ENCODE data around the gene PLD4. TPM values are rescaled to one million over a fixed set of nuclear protein-coding genes. Genes with fewer than 3 reads are reported as not detected.
"Not testable (repeated sequence)": the region's sequence is repeated elsewhere in the genome, so short reads cannot be mapped to it uniquely, and the experiment has no call there.

Gene PLD4
- polyA plus RNA-seq, 3 donors, result 12.2 to 15.5 (median 15.1) TPM

DNA sequence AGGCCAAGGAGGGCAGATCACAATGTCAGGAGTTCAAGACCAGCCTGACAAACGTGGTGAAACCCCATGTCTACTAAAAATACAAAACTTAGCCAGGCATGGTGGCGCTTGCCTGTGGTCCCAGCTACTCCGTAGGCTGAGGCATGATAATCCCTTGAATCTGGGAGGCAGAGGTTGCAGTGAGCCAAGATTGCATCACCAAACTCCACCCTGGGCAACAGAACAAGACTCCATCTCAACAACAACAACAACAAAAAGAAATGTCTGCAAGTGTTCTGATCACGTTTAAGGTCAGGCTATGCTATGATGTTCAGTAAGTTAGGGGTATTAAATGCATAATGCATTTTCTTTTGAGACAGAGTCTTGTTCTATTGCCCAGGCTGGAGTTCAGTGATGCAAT is 6.7 kb upstream of the PLD4 start:
- 89% methylated on average over 3 of the region's 4 CpGs for WGBS (ENCODE audit: insufficient coverage)
- TF ChIP-seq CTCF (IDR thresholded peaks at IDR 0.05), result no peak

GRCh38 chr14:104919152-104919992 is 5.3 kb upstream of the PLD4 start:
- H3K79me2 ChIP-seq (ENCODE audit: insufficient read depth, low read length); H3K4me3 Mint-ChIP-seq; H3K27me3 ChIP-seq (ENCODE audit: control insufficient read depth in 2 of 2, insufficient read depth in 2 of 2, low read length in 2 of 2); DNase-seq; H3K9ac ChIP-seq (ENCODE audit: insufficient read depth, low read length, poor library complexity, severe bottlenecking); intact Hi-C loops (cut with micrococcal nuclease); H3K4me3 ChIP-seq (replicated peaks in 1 of 3; ENCODE audit: low read depth in 2 of 3, low read length in 3 of 3); H3K36me3 ChIP-seq (replicated peaks in 1 of 2; ENCODE audit: control insufficient read depth in 1 of 2, insufficient read depth in 2 of 2, low read length in 2 of 2); H4K20me1 ChIP-seq (ENCODE audit: insufficient read depth, low read length); H2AFZ ChIP-seq (ENCODE audit: insufficient read depth, low read depth, low read length, poor library complexity, severe bottlenecking); H3K27ac Mint-ChIP-seq; H3K4me1 ChIP-seq (ENCODE audit: control insufficient read depth in 1 of 2, insufficient read depth in 2 of 2, low read length in 2 of 2); H3K4me2 ChIP-seq (replicated peaks; ENCODE audit: extremely low read depth, low read length, poor library complexity, severe bottlenecking); H3K27ac ChIP-seq (ENCODE audit: low read depth in 1 of 2, low read length in 2 of 2); H3K9me3 Mint-ChIP-seq; H3K9me3 ChIP-seq (replicated peaks in 1 of 2; ENCODE audit: control insufficient read depth in 1 of 2, insufficient read depth in 1 of 2, low read length in 2 of 2); H3K36me3 Mint-ChIP-seq; H3K4me1 Mint-ChIP-seq: not testable (repeated sequence)
- peaks cover 7 to 16% (median 8%) of the 10 kb centered on the region in 3 donors for H3K27me3 Mint-ChIP-seq (ENCODE audit: low read depth in 3 of 3)
- WGBS (ENCODE audit: insufficient coverage), result 100% methylated on average over 2 of the region's 12 CpGs

More for the DNA sequence above, 6.7 kb upstream of the PLD4 start:
- no peaks in the 10 kb centered on the region for H3K4me1 Mint-ChIP-seq
- Histone ChIP-seq H3K4me2 (replicated peaks; ENCODE audit: extremely low read depth, low read length, poor library complexity, severe bottlenecking) (no peak overlapping the region), H3K27ac (ENCODE audit: low read depth in 1 of 2, low read length in 2 of 2) (no peak overlapping the region), H3K9me3 (replicated peaks in 1 of 2; ENCODE audit: control insufficient read depth in 1 of 2, insufficient read depth in 1 of 2, low read length in 2 of 2) (peaks cover 0 to under 1% of the 10 kb centered on the region in 2 donors), H3K9ac (ENCODE audit: insufficient read depth, low read length, poor library complexity, severe bottlenecking) (no peak overlapping the region), H3K79me2 (ENCODE audit: insufficient read depth, low read length) (no peaks in the 10 kb centered on the region), H3K27me3 (ENCODE audit: control insufficient read depth in 2 of 2, insufficient read depth in 2 of 2, low read length in 2 of 2) (peaks cover 0 to 4% of the 10 kb centered on the region in 2 donors), H3K4me1 (ENCODE audit: control insufficient read depth in 1 of 2, insufficient read depth in 2 of 2, low read length in 2 of 2) (no peaks in the 10 kb centered on the region), H3K36me3 (replicated peaks in 1 of 2; ENCODE audit: control insufficient read depth in 1 of 2, insufficient read depth in 2 of 2, low read length in 2 of 2) (no peaks in the 10 kb centered on the region), H4K20me1 (ENCODE audit: insufficient read depth, low read length) (no peaks in the 10 kb centered on the region), H3K4me3 (replicated peaks in 1 of 3; ENCODE audit: low read depth in 2 of 3, low read length in 3 of 3) (no peak overlapping the region), H2AFZ (ENCODE audit: insufficient read depth, low read depth, low read length, poor library complexity, severe bottlenecking) (no peak overlapping the region)
- H3K27ac Mint-ChIP-seq, result no peak overlapping the region
- H3K27me3 Mint-ChIP-seq (ENCODE audit: low read depth in 3 of 3), result peaks cover 15 to 23% (median 16%) of the 10 kb centered on the region in 3 donors
- H3K36me3 Mint-ChIP-seq, result no peaks in the 10 kb centered on the region
- H3K9me3 Mint-ChIP-seq, result peaks cover 0 to 7% (median 2%) of the 10 kb centered on the region in 7 donors
- DNase-seq, result no peak
- H3K4me3 Mint-ChIP-seq, result no peak overlapping the region
- intact Hi-C loops (cut with micrococcal nuclease), result no loop called here
